Measurements from ENCODE around the gene JAK1.

Gene JAK1

DNA sequence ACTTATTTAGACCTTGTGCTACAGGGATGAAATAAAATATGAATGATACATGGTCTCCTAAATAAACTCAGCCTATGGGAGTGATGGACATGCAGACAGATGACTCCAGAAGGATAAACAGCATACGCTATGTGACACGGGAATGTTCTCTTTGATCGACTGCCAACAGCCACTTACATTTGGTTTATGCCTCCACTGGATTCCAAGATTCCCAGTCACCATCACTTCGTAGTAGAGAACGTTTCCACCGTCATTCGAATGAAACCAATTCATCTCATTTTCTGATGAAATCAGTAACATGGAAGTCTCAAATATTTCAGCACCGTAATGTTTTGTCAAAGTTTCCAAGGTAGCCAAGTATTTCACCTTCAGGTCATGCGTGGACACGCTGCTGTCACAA lies 99.7 kb downstream of the JAK1 start:
- no peak for DNase-seq (ENCODE audit: low spot score)

DNA sequence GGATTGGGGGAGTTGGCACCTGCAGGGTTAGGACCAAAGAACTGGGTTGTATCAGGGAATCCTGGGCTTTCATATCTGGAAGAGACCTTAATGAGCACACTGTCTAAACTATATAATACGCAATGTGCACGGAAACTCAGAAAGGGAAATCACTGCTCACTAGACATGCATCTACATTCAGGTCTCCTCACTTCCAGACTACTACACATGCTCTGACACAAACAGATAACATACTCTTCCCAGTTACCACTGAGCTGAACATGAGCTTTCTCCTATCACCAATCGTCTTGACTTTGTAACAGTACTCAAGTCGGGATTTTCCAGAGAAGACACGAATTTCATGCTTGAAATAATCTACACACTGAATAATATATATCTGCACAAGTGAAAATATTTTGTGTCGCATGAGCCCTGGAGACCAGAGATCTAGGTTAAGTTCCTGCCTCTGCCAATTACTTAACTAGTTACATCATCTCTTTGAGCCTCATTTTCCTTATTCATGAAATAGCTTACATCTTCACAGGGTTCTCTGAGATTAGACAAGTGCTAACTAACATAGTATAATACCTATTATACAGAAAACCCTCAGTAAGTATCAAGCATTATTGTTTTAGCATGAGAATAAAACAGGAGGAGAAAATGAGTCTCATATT lies 101.1 kb downstream of the JAK1 start:
- no peak for DNase-seq (ENCODE audit: low spot score)

DNA sequence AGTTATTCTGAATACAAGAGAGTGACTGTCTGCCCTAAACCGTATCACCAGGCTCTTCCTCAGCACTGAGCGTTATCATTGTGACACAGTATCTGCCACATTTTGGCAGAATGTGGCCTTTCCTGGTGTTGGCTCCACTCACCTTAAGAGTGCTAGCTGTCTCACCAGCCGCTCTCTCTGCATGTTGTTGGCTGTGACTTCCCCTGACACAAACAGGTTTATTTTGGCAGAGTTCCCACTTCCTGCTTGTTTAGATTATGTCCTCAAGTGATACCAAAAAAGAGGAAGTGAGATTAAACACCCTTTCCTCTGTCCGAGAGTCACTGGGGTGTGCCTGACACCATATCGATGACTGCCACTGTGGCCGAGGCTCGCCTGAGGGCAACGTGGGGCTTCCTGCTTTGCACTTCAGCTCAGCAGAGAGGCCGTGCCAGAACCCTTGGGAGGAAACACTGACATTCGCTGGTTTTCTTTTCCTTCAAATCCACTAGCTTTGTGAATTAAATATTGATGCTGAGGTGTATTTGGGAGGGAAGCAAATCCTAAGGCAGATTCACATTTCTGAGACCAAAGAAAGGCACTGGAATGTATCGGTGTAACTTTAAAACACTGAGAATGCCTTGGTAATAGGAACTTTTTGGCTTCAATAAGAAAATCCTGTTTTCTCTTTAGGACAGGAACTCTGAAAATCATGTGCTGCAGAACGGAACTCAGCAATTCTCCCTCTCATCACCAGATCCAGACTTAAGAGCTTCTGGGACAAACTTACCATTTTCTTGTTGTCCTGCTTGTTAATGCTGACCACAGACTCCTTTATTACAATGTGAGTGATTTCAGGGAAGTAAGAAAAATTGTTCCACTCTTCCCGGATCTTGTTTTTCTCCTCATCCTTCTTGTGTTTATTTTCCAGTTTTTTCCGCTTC lies 102.1 kb downstream of the JAK1 start:
- DNase-seq (ENCODE audit: low spot score), result no peak

DNA sequence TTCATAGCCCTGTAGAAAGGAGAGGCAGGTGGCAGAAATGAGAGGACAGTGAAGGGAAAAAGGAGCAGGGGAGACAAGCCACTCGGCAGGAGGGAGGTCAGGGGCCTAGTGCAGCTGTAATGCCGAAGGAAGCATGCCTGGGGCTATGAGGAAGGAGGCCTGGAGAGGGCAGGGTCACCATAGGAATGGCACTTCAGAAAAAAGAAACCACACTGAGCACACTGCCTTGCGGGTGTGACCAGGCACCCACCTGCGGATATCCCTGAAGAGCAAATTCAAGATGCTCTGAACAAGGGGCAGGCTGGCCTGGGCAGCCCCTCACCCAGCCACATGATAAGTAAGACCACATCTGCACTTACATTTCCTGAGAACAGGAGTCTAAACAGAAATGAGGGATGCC lies 104.7 kb downstream of the JAK1 start:
- DNase-seq (ENCODE audit: low spot score), result peak; percentile 20

DNA sequence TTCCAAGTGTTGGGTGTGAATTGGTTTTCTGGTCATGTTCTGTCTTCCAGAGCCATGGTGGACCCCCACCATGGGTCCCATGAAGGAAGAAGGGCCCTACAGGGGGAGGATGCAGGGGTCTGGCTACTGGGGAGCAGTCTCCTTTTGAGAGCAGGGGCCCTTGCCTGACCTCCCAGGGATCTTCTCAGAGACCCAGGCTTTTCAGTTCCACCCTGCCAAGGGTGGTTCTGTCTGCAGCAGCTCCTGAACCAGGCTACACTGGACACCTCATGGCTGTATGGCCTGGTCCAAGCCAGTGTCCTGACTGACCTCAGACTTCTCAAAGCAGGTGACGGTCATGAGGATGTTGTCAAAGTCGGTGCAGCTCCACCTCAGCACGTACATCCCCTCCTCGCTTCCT lies 109.0 kb downstream of the JAK1 start:
- no peak for DNase-seq (ENCODE audit: low spot score)

DNA sequence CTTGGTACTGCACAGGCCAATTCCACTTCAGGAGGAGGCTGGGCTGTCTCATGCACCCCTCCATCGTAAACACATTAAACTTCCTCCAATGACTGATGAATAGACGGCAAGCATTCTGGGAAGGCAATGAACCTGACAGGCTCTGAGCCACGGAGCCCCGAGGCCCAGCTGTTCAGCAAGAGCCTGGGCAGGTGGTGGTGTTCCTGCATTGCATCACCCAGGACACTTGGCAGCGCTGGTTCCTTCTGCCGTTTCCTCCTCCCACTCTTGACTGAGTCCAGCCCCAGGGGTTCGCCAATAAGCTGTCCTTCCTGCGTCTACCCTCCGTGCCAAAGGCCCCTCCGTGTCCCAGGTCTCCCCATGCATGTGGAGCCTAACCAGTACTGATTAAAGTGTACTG lies 109.8 kb downstream of the JAK1 start:
- DNase-seq (ENCODE audit: low spot score), result no peak

DNA sequence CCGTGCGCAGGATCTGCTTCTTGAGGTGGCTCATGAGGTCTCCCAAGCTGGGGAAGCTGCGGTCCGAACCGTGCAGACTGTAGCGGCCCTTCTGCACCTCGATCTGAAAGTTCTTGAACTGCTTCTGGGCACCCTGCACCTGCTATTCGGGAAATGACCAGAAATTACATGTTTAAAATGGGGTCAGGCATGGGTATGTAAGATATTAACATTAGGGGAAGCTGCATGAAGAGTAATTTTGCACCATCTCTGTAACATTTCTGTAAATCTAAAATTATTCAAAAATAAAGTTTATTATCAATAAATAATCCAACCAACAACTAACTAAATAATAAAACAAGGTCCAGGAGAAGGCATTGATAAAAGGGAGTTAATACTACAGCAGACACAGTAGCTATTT lies 110.8 kb downstream of the JAK1 start:
- no peak for DNase-seq (ENCODE audit: low spot score)

DNA sequence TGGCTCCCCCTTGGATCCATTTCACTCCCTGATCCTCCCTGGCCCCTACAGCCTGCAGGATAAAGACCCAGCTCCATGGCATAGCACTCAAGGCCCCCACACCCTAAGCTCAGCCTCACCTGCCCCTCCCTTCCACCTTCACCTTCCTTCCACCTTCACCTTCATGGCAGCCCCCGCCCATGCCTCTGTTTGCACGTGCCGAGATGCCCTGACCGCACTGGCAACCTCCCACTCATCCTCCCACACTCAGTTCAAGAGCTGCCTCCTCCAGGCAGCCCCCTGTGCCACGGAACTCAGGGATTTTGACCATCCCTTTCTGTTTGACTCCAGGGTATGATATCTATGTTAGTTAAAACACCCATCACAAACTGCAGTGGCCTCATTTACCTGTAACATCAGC lies 111.7 kb downstream of the JAK1 start:
- no peak for DNase-seq (ENCODE audit: low spot score)

DNA sequence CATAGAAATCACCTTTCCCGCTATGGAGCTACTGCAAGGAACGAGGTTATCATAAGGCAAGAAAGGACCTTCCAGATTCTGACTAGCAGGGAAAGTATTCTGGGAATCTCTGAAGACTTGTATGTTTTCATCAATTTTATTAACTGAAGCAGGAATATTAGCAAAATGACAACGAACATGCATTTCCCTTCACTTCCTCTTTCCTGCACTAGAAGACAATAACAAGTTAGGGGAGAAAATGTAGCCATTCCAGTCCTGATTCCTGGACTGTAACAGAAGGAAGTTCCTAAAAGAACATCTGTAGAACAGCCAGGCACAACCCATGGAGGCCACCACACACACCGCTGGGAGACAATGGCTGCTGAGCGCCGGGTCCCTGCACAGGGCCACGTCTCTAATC lies 114.7 kb downstream of the JAK1 start:
- DNase-seq (ENCODE audit: low spot score), result no peak

DNA sequence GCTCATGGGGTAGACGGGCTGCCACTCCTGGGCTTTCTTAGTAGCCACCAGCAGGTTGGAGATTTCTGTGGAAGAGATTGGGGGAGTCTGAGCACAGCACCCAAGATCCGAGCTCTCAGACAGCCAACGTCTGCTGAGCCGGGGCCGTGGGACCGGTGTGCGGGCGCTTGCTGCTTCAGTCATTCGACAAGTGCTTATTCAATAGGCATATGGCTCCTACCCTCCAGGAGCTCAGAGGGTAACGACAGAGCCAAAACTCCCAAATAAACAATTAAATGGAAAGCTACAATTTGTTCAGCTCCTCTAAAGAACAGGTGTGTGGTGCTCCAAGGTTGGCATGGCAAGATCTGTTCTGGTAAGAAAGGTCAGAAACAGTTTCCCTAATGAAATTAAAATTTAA lies 115.5 kb downstream of the JAK1 start:
- no peak for DNase-seq (ENCODE audit: low spot score)

DNA sequence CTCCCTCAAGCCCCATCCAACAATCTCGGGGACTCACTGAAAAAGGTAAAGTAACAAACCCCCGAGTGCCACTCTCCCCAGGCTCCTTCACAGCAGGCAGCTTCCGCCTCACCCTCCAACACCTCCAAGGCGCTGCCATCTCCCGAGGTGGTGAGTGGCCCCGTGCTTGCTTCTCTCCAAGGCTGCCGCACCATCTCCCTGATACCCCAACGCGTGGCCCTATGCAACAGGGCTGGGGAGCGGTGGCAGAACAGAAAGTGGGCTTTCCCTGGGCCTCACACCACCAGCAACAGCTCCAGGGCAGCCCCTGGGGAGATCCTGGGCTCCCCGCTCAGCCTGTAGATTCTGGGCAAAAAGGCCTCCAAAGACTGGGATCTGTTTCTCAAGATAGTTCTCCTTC lies 116.4 kb downstream of the JAK1 start:
- DNase-seq (ENCODE audit: low spot score), result no peak

DNA sequence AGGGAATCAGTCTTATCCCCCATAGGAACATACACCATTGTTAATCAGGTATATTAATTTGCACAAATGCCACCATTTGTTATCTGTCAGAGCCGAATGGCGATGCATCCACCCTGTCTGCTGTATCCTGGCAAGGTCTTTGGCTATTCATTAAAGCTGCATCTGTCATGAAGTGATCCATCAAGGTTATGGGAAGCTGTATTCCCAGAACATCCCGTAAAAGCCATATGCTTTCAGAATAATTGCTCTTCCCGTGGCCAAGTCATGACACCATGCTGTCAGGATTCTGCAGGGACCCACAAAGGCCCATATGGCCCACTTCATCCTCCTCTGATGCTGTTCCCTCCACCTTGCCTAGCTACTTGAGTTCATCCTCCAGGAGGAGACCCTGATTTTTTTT lies 117.5 kb downstream of the JAK1 start:
- DNase-seq (ENCODE audit: low spot score), result no peak

DNA sequence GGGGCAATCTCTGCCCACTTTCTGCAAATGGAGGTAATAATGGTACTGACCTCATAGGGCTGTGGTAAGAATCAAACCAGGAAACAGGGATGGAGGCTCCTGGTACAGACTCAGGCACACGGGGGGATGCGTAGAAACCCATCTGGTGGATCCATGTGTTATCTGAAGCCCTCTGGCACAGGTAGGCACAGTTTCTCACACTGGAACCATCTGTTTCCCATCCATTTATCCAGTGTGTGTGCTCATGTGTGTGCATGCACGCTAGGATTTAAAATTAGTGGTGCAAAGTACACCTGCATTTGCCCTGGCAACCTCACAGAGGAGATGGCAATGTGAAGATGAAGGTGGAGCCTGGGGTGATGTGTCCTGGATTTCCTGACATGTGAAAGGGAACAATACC lies 118.2 kb downstream of the JAK1 start:
- no peak for DNase-seq (ENCODE audit: low spot score)

DNA sequence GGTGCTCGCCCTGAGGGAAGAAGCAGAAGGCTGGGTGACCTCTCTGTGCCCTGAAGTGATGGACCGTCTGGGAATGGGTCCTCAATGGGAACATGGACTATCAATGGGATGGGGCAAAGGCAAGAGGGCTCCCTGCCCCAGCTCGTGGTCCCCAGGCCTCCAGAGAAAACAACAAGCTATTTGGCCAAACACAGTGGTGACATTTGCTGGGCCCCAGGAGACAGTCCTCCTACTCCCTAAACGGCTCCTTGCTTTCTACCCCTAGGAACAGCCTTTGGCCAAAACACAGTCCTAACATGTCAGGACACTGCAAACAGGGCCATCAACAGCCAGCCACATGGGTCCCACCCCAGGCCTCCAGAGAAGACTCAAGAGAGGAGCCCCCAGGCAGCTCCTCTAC lies 118.7 kb downstream of the JAK1 start:
- DNase-seq (ENCODE audit: low spot score), result no peak

DNA sequence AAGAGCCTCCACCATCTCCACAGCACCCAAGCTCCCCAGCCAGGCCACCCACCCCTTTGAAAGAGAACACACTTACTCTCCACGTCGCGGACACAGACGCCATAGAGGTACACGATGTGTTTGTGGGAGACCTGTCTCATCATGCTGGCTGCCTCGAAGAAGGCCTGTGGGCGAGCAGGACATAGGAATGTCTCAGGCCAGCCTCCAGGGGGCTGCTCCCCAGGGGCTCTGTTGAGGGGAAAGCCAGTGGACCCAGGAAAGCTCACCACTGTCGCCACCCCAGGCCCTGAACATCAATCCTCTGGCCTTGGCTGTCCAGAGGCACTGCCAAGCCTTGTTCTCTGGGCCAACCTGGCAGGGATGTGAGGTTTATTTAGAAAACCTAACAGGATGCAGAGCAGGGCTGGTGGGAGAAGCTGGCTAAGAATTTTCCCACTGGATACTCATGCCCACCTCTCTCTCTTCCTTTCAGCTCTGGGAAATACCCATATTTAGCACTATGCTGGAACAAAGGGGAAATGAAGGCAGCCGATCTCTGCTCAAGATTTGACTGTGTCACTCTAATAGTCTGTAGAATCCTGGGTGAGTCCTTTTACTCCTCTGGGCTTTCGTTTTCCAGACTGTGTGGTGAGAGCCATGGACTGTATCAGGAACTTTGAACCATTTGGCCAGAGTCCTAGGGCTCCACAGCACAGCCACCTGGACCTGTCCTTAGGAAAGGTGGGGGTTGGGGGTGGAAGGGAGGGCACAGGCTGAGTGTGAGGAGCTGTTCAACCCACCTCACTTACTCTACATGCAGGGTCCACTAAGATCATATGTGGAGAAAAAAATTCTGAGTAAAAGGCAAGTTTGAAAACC lies 119.5 kb downstream of the JAK1 start:
- DNase-seq (ENCODE audit: low spot score), result no peak

DNA sequence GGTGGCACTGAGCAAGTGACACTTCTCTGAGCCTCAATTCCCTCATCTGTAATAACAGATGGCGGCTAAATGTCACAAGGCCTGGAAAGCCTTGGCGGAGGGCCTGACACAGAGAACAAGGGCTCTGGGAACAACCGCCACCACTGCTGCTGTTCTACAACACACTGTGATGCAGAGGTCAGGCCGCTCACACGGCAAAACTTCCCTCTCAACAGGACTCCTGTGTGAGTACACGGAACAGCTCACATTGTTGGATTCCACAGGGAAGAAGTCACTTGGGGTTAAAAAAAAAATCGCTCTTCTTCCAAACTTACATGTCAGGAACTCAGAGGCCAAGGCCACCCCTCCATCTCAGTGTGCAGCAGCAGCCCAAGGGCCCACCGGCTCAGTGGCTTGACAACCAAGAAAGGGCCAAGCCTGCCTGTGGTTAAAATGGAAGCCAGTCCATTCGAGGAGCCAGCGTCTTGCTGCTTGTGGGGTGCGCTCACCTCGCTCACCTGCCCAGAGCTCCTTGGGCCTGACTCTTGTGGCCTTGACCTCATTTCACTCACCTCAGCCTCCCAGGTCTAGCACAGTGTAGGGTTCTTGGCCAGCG lies 120.4 kb downstream of the JAK1 start:
- no peak for DNase-seq (ENCODE audit: low spot score)

DNA sequence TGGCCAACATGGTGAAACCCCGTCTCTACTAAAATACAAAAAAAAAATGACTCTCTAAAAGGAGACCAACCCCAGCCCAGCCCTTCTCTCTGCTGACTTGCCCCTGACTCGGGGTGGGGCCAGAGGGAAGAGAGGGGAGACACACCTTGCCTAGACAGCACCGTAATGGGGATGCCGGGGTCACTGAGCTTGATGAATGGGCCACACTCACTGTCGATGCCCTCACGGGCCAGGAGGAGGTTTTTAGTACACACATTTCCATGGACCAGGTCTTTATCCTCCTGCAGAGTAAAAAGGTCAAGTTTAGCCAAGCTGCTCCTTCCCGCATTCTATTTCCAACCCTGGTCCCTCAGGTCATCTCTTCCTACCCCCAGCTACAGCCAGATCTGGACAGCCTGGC lies 121.7 kb downstream of the JAK1 start:
- DNase-seq (ENCODE audit: low spot score), result no peak

DNA sequence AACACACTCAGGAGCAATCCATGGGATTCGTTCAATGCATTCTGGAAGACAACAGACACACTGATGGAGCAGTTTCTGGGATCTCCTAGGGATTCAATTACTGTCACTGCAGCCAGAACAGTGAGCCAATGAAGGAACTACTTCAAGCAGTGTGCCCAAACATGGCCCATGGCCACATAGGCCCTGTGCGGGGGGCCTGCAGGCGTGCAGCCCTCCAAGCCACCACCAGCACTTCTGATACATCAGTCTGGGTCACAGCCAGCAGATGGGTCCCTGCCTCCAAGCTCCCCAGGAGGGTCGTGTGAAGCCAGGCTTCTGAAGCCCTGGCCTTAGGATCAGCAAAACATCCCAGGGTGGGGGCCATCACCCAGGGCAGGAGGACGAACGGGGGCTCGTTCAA lies 122.2 kb downstream of the JAK1 start:
- DNase-seq (ENCODE audit: low spot score), result no peak

DNA sequence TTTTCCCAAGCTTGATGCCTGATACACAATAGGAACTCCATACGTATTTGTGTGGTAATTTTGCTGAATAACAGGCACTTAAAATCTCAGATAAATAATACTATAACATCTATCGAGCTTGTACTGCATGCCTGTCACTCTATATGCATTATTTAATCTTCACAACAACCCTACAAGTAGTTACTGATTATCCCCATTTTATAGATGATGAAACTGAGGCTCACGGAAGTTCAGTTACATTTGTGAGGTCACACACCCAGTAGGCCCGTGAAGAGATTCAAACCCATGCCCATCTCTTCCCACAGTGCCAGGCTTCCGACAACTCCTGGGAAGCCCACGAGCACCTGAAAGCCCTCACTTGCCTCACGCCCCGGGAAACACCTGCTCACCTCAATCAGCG lies 122.7 kb downstream of the JAK1 start:
- no peak for DNase-seq (ENCODE audit: low spot score)

DNA sequence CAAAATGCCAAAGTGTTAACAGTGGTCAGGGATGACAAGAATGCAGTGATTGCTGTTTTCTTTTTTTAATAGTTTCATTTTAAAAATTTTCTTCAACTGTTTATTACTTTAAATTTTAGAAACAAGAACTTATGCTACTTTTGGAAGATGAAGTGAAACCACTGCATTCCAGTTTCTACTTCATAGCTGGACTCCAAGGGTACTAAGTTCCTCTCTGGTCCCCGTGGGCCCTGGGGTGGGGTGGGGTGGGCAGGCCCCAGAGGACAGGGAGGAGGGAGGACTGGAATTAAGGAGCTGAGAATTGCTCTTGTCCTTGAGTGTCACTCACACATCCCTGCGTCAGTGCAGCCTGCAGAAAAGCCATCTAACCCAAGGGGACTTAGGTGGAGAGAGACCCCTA lies 124.1 kb downstream of the JAK1 start:
- DNase-seq (ENCODE audit: low spot score), result no peak

DNA sequence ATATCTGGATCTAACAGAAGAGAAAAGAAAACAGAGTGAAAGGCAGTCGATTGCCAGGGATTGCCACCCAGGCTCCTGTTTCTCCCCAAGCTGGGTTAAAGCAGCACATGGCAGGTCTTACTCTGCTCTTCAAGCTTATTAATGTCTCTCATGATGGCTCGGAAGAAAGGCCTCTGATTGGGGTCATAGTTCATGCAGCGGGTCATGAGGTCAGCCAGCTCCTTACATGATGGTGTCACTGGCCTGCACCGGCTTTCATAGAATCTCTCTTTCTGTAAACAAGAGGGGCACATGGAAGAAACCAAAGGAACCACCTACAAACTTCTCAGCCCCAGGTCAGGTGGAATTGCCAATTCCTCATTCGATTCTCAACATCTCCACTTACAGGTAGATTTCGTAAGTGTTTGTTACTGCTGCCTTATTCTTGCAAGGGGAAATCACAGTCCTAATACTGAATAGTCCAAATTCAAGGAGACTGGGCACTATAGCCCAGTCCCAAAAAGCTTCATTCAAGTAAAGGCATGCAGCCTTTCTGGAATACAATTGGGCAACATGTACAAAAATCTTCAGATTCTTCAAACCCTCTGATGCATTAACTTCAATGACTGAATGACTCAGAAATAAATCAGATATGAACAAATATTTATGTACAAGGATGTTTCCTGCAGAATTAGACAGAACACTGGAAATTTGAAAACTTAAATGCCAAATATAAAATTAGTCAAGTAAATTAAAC lies 124.9 kb downstream of the JAK1 start:
- DNase-seq (ENCODE audit: low spot score), result no peak
